Stimulated activated CD8-positive, alpha-beta memory T cell treated with anti-CD3 and anti-CD28 coated beads, Interleukin-15, amount 100 ng/mL, for 1 hour (primary cell): ENCODE results near the gene VWA3A.
"Not testable (repeated sequence)": the region's sequence is repeated elsewhere in the genome, so short reads cannot be mapped to it uniquely, and the experiment has no call there.

Experiments used
- DNase-seq: peaks from one replicate; pipeline ENCODE4 v3.0.0-alpha.2; 2020; ENCODE audit warnings: low read depth

The VWA3A gene

GRCh38 chr16:22086440-22086839 lies 5.9 kb upstream of the VWA3A start:
- DNase-seq, result no peak

GRCh38 chr16:22088642-22089041 lies 3.7 kb upstream of the VWA3A start:
- DNase-seq, result no peak

- DNase-seq, result no peak
These were observed 2.4 kb upstream of the VWA3A start for GRCh38 chr16:22089910-22090309.

- DNase-seq, result no peak
These were observed 620 bp upstream of the VWA3A start for GRCh38 chr16:22091721-22092120.

- DNase-seq, result no peak
These were observed 990 bp downstream of the VWA3A start for GRCh38 chr16:22093331-22093730.

- DNase-seq, result no peak
These were observed 1.7 kb downstream of the VWA3A start for GRCh38 chr16:22093996-22094395.

- DNase-seq, result no peak
These were observed 6.3 kb downstream of the VWA3A start for GRCh38 chr16:22098405-22099255.

- DNase-seq, result no peak
These were observed 7.1 kb downstream of the VWA3A start for GRCh38 chr16:22099256-22099975.

- no peak for DNase-seq
These were observed 11.1 kb downstream of the VWA3A start for GRCh38 chr16:22103441-22103840.

GRCh38 chr16:22109258-22109898 lies 17.0 kb downstream of the VWA3A start:
- no peak for DNase-seq

- not testable (repeated sequence) for DNase-seq
These were observed 19.3 kb downstream of the VWA3A start for GRCh38 chr16:22111629-22112028.

GRCh38 chr16:22116095-22116700 lies 23.9 kb downstream of the VWA3A start:
- no peak for DNase-seq

- no peak for DNase-seq
These were observed 25.3 kb downstream of the VWA3A start for GRCh38 chr16:22117609-22118008.

GRCh38 chr16:22120440-22120839 lies 28.1 kb downstream of the VWA3A start:
- no peak for DNase-seq

GRCh38 chr16:22122239-22122638 lies 29.9 kb downstream of the VWA3A start:
- no peak for DNase-seq

GRCh38 chr16:22123146-22123545 lies 30.8 kb downstream of the VWA3A start:
- no peak for DNase-seq

GRCh38 chr16:22123759-22124490 lies 31.6 kb downstream of the VWA3A start:
- no peak for DNase-seq

GRCh38 chr16:22124583-22125284 lies 32.4 kb downstream of the VWA3A start:
- DNase-seq, result no peak

GRCh38 chr16:22126037-22126558 lies 33.8 kb downstream of the VWA3A start:
- DNase-seq, result no peak

- DNase-seq, result not testable (repeated sequence)
These were observed 36.2 kb downstream of the VWA3A start for GRCh38 chr16:22128537-22128936.

GRCh38 chr16:22130528-22130927 lies 38.2 kb downstream of the VWA3A start:
- DNase-seq, result no peak
